Stimulated activated CD4-positive, alpha-beta T cell treated with anti-CD3 and anti-CD28 coated beads, Interleukin-4, amount 100 ng/mL, for 4 hours (primary cell): ENCODE measurements around the gene ANP32B.
"Not testable (repeated sequence)": the region's sequence is repeated elsewhere in the genome, so short reads cannot be mapped to it uniquely, and the experiment has no call there.

Source experiments
- DNase-seq, 2 experiments: peaks; one replicate each; pipeline ENCODE4 v3.0.0-alpha.2; 2020

The ANP32B gene

GRCh38 chr9:97994703-97995102 is 11.6 kb downstream of the ANP32B start:
- no peak for DNase-seq

GRCh38 chr9:97996676-97997075 is 13.5 kb downstream of the ANP32B start:
- DNase-seq = not testable (repeated sequence)

GRCh38 chr9:97997330-97998276 is 14.5 kb downstream of the ANP32B start:
- no peak for DNase-seq

GRCh38 chr9:98002808-98003207 is 19.7 kb downstream of the ANP32B start:
- no peak for DNase-seq

- DNase-seq = no peak
These were observed 23.1 kb downstream of the ANP32B start for GRCh38 chr9:98006127-98006796.

- DNase-seq = no peak
These were observed 24.2 kb downstream of the ANP32B start for GRCh38 chr9:98007251-98007928.

- DNase-seq = no peak
These were observed 25.6 kb downstream of the ANP32B start for GRCh38 chr9:98008764-98009163.

- no peak for DNase-seq
These were observed 26.3 kb downstream of the ANP32B start for GRCh38 chr9:98009437-98009836.

GRCh38 chr9:98009936-98010335 is 26.8 kb downstream of the ANP32B start:
- no peak for DNase-seq

- DNase-seq = no peak
These were observed 27.3 kb downstream of the ANP32B start for GRCh38 chr9:98010445-98010844.

- no peak for DNase-seq
These were observed 28.0 kb downstream of the ANP32B start for GRCh38 chr9:98011122-98011521.

- DNase-seq = no peak
These were observed 33.1 kb downstream of the ANP32B start for GRCh38 chr9:98016137-98016680.

GRCh38 chr9:98017306-98017705 is 34.2 kb downstream of the ANP32B start:
- no peak for DNase-seq

- no peak for DNase-seq
These were observed 35.2 kb downstream of the ANP32B start for GRCh38 chr9:98018347-98018746.

GRCh38 chr9:98019098-98019497 is 36.0 kb downstream of the ANP32B start:
- DNase-seq = no peak

GRCh38 chr9:98019869-98020268 is 36.7 kb downstream of the ANP32B start:
- not testable (repeated sequence) for DNase-seq

GRCh38 chr9:98020476-98021145 is 37.5 kb downstream of the ANP32B start:
- no peak for DNase-seq

- DNase-seq = no peak
These were observed 38.3 kb downstream of the ANP32B start for GRCh38 chr9:98021306-98022040.

GRCh38 chr9:98022447-98022846 is 39.3 kb downstream of the ANP32B start:
- no peak for DNase-seq

GRCh38 chr9:98024702-98025101 is 41.6 kb downstream of the ANP32B start:
- no peak for DNase-seq

GRCh38 chr9:98031169-98031568 is 48.0 kb downstream of the ANP32B start:
- no peak for DNase-seq

GRCh38 chr9:98031935-98032334 is 48.8 kb downstream of the ANP32B start:
- no peak for DNase-seq
